CD4-positive, alpha-beta T cell (primary cell): ENCODE results near the gene TTC28. TPM values are rescaled to one million over a fixed set of nuclear protein-coding genes. Genes with fewer than 3 reads are reported as not detected.
"Not testable (repeated sequence)": the region's sequence is repeated elsewhere in the genome, so short reads cannot be mapped to it uniquely, and the experiment has no call there.

Experiments
- ATAC-seq: fragments of 200-7000 bp; cut with Tn5 transposase; one replicate; pipeline ENCODE4 v1.10.0; 2022; ENCODE audit warnings: mild to moderate bottlenecking; ENCODE audit not compliant: poor library complexity
- CTCF ChIA-PET: fragments of 350-600 bp; sonication (Branson Sonifier 250); formaldehyde crosslinking; loops from one replicate; lab custom pipeline; 2021; ENCODE audit warnings: antibody characterized with exemption, inconsistent platforms; lab: Charles Lee
- POLR2A ChIA-PET: fragments of 350-600 bp; sonication (Branson Sonifier 250); formaldehyde crosslinking; loops from one replicate; lab custom pipeline; 2021; ENCODE audit warnings: antibody characterized with exemption, inconsistent platforms; lab: Charles Lee
- DNase-seq, 14 experiments: peaks; one replicate each; pipeline ENCODE4 v3.0.0-alpha.2; 2013 to 2020; ENCODE audit warnings: mixed read lengths in 2 of 14
- H3K27ac ChIP-seq, 2 donors: one replicate each; pipeline versions ENCODE4 v1.5.1 to v1.7.0; 2013; ENCODE audit warnings: low read length in 2 of 2, low read depth in 1 of 2, mild to moderate bottlenecking in 1 of 2
- H3K27me3 ChIP-seq, 2 experiments: 1 replicate in 1 of 2; 2 replicates in 1 of 2; pipeline versions ENCODE4 v1.6.1 to v1.7.0; 2013; ENCODE audit warnings: low read length in 2 of 2, control low read depth in 1 of 2, mild to moderate bottlenecking in 1 of 2, moderate library complexity in 1 of 2; ENCODE audit not compliant: insufficient read depth in 2 of 2, control insufficient read depth in 1 of 2
- H3K36me3 ChIP-seq: one replicate; pipeline ENCODE4 v1.6.1; 2013; ENCODE audit warnings: low read length, control low read depth; ENCODE audit not compliant: insufficient read depth
- H3K4me1 ChIP-seq: one replicate; pipeline ENCODE4 v1.6.1; 2013; ENCODE audit warnings: low read length, control low read depth; ENCODE audit not compliant: insufficient read depth
- H3K4me3 ChIP-seq: one replicate; pipeline ENCODE4 v1.5.1; 2013; ENCODE audit warnings: mild to moderate bottlenecking, low read length, moderate library complexity
- H3K9me3 ChIP-seq, 2 experiments: 1 replicate in 1 of 2; 2 replicates in 1 of 2; pipeline versions ENCODE4 v1.6.1 to v1.7.0; 2013; ENCODE audit warnings: low read length in 2 of 2, mild to moderate bottlenecking in 2 of 2, control low read depth in 1 of 2, moderate library complexity in 1 of 2; ENCODE audit not compliant: control insufficient read depth in 1 of 2, insufficient read depth in 1 of 2
- H3K27ac Mint-ChIP-seq: one replicate; pipeline ENCODE4 v1.8.0; 2020; ENCODE audit warnings: mixed read lengths
- H3K27me3 Mint-ChIP-seq: one replicate; pipeline ENCODE4 v1.8.0; 2021; ENCODE audit warnings: mixed read lengths
- H3K36me3 Mint-ChIP-seq: one replicate; pipeline ENCODE4 v1.8.0; 2021; ENCODE audit warnings: low read depth, mixed read lengths
- H3K4me1 Mint-ChIP-seq: one replicate; pipeline ENCODE4 v1.8.0; 2021; ENCODE audit warnings: low read depth, mixed read lengths
- H3K4me3 Mint-ChIP-seq: one replicate; pipeline ENCODE4 v1.8.0; 2020; ENCODE audit warnings: mild to moderate bottlenecking, mixed read lengths
- H3K9me3 Mint-ChIP-seq: one replicate; pipeline ENCODE4 v1.8.0; 2020; ENCODE audit warnings: mixed read lengths
- intact Hi-C, 2 experiments: fragments of 100-400 bp; cut with DNase I in 1 of 2; cut with micrococcal nuclease in 1 of 2; formaldehyde crosslinking; loops; one replicate each; pipeline versions ENCODE4 v1.15.1 to v1.9.0; 2023 to 2025; cut with DNase I, micrococcal nuclease
- total RNA-seq, 174 experiments: library from RNA in 2 of 174; stranded (reverse) in 2 of 174; gene quantifications; one replicate each; pipeline ENCODE4 v1.2.3 and lab custom pipeline; 2021 to 2026
- TF ChIP-seq, protein P1 (sequence below): fragments of 200-600 bp; IDR thresholded peaks from one replicate; pipeline ENCODE4 v1.8.0; 2022; ENCODE audit warnings: antibody characterized with exemption, mild to moderate bottlenecking

Gene TTC28
- total RNA-seq, 2 experiments from 2014 or later: 4.6 to 5.7 TPM

DNA sequence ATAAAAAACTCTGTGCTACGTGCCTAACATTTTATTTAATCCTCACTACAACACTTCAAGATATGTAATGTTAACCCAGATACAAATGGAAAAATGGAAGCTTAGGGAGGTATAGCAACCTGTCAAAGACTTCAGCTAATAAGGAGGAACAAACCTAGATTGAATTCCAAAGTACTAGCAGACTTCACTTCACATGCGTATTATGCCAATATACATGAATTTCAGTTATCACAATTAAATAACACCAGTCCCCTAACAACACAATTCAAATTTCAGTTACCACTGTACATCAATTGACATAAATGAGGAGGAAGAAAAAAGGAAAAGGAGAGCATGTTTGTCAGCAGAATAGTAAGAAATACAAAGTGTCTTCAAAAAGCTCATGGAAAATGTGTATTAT is 60.4 kb downstream of the TTC28 start:
- H3K9me3 Mint-ChIP-seq: no peaks in the 10 kb centered on the region
- Histone ChIP-seq H3K4me1 (no peaks in the 10 kb centered on the region), H3K27me3 (peaks cover 2 to 35% of the 10 kb centered on the region in 2 experiments), H3K27ac (no peak overlapping the region), H3K9me3 (no peaks in the 10 kb centered on the region), H3K36me3 (no peaks in the 10 kb centered on the region), H3K4me3 (no peak overlapping the region)
- H3K4me1 Mint-ChIP-seq: no peaks in the 10 kb centered on the region
- ATAC-seq (no peak), DNase-seq (no peak)
- no peak overlapping the region for H3K4me3 Mint-ChIP-seq
- ChIA-PET POLR2A (no interaction called here), CTCF (interaction anchor here (0.7 to 1.3 kb wide), 3 partner anchors 11 to 421 kb away, joined by 3 read pairs; no protein-coding TSS in a partner anchor)
- H3K27me3 Mint-ChIP-seq: peaks cover 79% of the 10 kb centered on the region
- TF ChIP-seq, protein P1, sequence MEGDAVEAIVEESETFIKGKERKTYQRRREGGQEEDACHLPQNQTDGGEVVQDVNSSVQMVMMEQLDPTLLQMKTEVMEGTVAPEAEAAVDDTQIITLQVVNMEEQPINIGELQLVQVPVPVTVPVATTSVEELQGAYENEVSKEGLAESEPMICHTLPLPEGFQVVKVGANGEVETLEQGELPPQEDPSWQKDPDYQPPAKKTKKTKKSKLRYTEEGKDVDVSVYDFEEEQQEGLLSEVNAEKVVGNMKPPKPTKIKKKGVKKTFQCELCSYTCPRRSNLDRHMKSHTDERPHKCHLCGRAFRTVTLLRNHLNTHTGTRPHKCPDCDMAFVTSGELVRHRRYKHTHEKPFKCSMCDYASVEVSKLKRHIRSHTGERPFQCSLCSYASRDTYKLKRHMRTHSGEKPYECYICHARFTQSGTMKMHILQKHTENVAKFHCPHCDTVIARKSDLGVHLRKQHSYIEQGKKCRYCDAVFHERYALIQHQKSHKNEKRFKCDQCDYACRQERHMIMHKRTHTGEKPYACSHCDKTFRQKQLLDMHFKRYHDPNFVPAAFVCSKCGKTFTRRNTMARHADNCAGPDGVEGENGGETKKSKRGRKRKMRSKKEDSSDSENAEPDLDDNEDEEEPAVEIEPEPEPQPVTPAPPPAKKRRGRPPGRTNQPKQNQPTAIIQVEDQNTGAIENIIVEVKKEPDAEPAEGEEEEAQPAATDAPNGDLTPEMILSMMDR: no peak
- intact Hi-C loops: no loop called here
- H3K36me3 Mint-ChIP-seq: no peaks in the 10 kb centered on the region
- no peak overlapping the region for H3K27ac Mint-ChIP-seq

DNA sequence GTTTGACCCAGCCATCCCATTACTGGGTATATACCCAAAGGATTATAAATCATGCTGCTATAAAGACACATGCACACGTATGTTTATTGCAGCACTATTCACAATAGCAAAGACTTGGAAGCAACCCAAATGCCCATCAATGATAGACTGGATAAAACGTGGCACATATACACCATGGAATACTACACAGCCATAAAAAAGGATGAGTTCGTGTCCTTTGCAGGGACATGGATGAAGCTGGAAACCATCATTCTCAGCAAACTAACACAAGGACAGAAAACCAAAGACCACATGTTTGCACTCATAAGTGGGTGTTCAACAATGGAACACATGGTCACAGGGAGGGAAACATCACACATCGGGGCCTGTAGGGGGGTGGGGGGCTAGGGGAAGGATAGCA is 64.2 kb downstream of the TTC28 start:
- H3K36me3 Mint-ChIP-seq: not testable (repeated sequence)

DNA sequence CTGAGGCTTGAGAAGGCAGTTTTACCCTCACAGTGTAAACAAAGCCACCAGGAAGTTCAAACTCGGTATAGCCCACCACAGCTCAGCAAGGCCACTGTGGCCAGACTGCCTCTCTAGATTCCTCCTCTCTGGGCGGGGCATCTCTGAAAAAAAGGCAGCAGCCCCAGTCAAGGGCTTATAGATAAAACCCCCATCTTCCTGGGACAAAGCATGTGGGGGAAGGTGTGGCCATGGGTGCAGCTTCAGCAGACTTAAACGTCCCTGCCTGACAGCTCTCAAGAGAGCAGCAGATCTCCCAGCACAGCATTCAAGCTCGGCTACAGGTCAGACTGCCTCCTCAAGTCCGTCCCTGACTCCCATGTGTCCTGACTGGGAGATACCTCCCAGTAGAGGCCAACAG is 69.7 kb downstream of the TTC28 start:
- Mint-ChIP-seq H3K4me3 (no peak overlapping the region), H3K36me3 (no peaks in the 10 kb centered on the region), H3K9me3 (no peaks in the 10 kb centered on the region), H3K27ac (no peak overlapping the region), H3K4me1 (no peaks in the 10 kb centered on the region), H3K27me3 (peaks cover 87% of the 10 kb centered on the region)
- intact Hi-C loops: no loop called here
- POLR2A ChIA-PET: no interaction called here
- H3K4me3 ChIP-seq: no peak overlapping the region
- no peak for DNase-seq
- no peaks in the 10 kb centered on the region for H3K4me1 ChIP-seq
- TF ChIP-seq, protein P1: no peak
- H3K36me3 ChIP-seq: no peaks in the 10 kb centered on the region
- H3K9me3 ChIP-seq: peaks cover 0 to 3% of the 10 kb centered on the region in 2 experiments
- peaks cover 14 to 16% of the 10 kb centered on the region in 2 experiments for H3K27me3 ChIP-seq
- ATAC-seq: no peak
- no peak overlapping the region for H3K27ac ChIP-seq
- CTCF ChIA-PET: interaction anchor here (1.5 kb wide), 1 partner anchor 9 kb away, joined by 4 read pairs; no protein-coding TSS in a partner anchor

More for the DNA sequence above, 64.2 kb downstream of the TTC28 start:
- ATAC-seq, H3K4me1 Mint-ChIP-seq, CTCF ChIA-PET, intact Hi-C loops, DNase-seq, H3K27ac Mint-ChIP-seq, H3K4me3 ChIP-seq, H3K27ac ChIP-seq, H3K9me3 ChIP-seq, H3K4me3 Mint-ChIP-seq, H3K36me3 ChIP-seq, H3K4me1 ChIP-seq, H3K9me3 Mint-ChIP-seq: not testable (repeated sequence)
- H3K27me3 ChIP-seq: peaks cover 2 to 17% of the 10 kb centered on the region in 2 experiments
- H3K27me3 Mint-ChIP-seq: peaks cover 88% of the 10 kb centered on the region
- POLR2A ChIA-PET: interaction anchor here (0.6 to 0.7 kb wide), 2 partner anchors 212 to 214 kb away, joined by 3 read pairs; no protein-coding TSS in a partner anchor

DNA sequence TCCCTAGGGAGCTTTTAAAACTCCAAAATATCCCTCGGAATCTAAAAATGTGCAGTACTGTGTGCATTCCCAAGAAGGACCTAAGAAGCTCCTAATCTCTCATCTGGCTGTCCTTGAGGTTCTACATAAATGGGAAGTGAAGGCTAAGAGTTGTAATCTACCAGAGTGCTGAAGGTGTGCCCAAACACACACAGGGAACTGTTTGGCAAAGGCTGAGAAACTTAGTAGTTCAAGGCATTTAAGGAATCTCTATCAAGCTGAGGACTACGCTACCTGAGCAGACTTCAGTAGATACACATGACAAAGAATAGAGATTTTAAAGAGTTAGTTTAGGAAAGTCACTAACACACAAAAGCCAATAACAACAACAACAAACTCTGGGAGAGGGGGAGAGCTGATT is 71.1 kb downstream of the TTC28 start:
- H3K36me3 Mint-ChIP-seq: no peaks in the 10 kb centered on the region
- intact Hi-C loops: no loop called here
- peaks cover 14 to 16% of the 10 kb centered on the region in 2 experiments for H3K27me3 ChIP-seq
- ChIA-PET CTCF (interaction anchor here (1.1 to 1.5 kb wide), 3 partner anchors 8 to 13 kb away, joined by 3 to 4 read pairs (median 4); no protein-coding TSS in a partner anchor), POLR2A (no interaction called here)
- no peak overlapping the region for H3K27ac ChIP-seq
- no peak overlapping the region for H3K4me3 Mint-ChIP-seq
- H3K4me1 ChIP-seq: no peaks in the 10 kb centered on the region
- H3K4me1 Mint-ChIP-seq: no peaks in the 10 kb centered on the region
- no peak for ATAC-seq
- no peaks in the 10 kb centered on the region for H3K9me3 Mint-ChIP-seq
- DNase-seq: no peak
- no peak overlapping the region for H3K4me3 ChIP-seq
- H3K36me3 ChIP-seq: no peaks in the 10 kb centered on the region
- H3K27ac Mint-ChIP-seq: no peak overlapping the region
- H3K9me3 ChIP-seq: peaks cover 0 to 3% of the 10 kb centered on the region in 2 experiments
- TF ChIP-seq, protein P1: no peak
- H3K27me3 Mint-ChIP-seq: peaks cover 84% of the 10 kb centered on the region
